HG03097 (cell line): ENCODE measurements around the gene EFCAB5.

Source experiments
- ATAC-seq: cut with Tn5 transposase; IDR thresholded peaks from one replicate; pipeline ENCODE4 v1.9.1; 2021; ENCODE audit not compliant: unreplicated experiment, low FRiP score

The EFCAB5 gene

GRCh38 chr17:30148376-30148775 lies 206.9 kb downstream of the EFCAB5 start:
- no peak for ATAC-seq

- ATAC-seq, result no peak
Observed at GRCh38 chr17:30151471-30151870, 210.0 kb downstream of the EFCAB5 start.

GRCh38 chr17:30153463-30153862 lies 212.0 kb downstream of the EFCAB5 start:
- no peak for ATAC-seq

- ATAC-seq, result no peak
Observed at GRCh38 chr17:30155389-30155788, 214.0 kb downstream of the EFCAB5 start.
